ENCODE measurements around the gene BCL2L11.

DNA sequence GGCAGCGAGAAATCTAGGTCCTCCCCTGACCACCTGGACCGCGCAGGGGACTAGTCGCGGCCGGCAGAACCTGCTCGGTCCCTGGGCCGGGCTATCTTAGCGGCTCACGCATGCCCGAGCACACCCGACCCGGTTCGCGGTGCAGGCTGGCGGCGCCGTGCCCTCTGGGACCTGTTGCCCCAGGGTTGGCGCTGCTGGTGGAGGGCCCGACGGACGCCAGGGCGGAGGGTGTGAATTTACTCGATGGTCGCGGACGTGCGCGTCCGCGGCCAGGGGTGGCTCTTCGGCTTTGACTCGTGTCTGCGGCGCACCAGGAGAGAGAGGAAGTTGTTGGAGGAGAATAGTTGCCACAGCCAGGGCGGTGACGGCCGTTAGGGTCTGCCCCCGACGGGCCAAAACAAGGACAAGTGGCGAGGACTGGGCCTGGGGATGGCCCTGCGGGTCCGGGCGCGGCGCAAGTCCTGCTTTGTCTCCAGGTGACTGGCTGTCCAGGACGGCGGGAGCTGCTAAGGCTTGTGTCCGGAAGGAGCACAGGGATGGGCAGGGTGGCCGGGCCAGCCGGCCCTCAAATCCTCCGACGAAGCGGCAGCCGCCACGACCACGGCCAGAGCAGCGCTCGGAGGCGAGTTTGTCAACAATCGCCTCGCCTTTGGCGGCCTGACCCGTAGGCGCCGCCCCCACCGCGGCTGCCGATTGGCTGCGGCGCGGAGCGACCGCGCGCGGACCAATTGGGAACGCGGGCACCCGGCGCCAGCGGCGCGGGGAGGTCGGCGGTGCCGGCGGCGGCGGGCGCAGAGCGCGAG lies 1.3 kb downstream of the BCL2L11 start:
- no peak for TF ChIP-seq ZNF70 (CRISPR knock-in tag; IDR thresholded peaks at IDR 0.05)
- TF ChIP-seq RARB (CRISPR knock-in tag; IDR thresholded peaks at IDR 0.05) = no peak
